Glomerular endothelial cell (primary cell): ENCODE measurements around the gene NEDD4. TPM values are rescaled to one million over a fixed set of nuclear protein-coding genes. Genes with fewer than 3 reads are reported as not detected.
"Not testable (repeated sequence)": the region's sequence is repeated elsewhere in the genome, so short reads cannot be mapped to it uniquely, and the experiment has no call there.

Experiments
- DNase-seq: peaks from one replicate; pipeline ENCODE4 v3.0.0-alpha.2; 2011; ENCODE audit warnings: low read depth, low spot score; ENCODE audit errors: extremely low read depth
- total RNA-seq: library from RNA; depleted of rRNA; stranded (reverse); fragments of >200 nt; gene quantifications from 2 replicates; pipeline ENCODE4 v1.2.3, GENCODE V29; 2015

Gene NEDD4
- total RNA-seq, 1 donor from 2014 or later: 39.3 TPM

DNA sequence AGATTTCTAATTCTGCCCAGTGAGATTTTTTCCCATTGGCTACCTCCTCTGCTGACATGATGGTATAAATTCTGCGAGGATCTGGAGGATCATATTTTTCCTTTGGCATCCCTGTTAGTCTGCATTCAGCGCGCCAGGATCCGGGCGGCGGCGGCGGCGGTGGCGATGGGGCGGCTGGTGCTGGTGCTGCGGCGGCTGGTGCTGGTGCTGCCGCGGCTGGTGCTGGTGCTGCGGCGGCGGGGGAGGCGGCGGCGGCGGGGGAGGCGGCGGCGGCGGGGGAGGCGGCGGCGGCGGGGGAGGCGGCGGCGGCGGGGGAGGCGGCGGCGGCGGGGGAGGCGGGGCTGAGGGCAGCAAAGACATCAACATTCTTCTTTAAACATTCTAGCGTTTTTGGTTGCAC lies 13.6 kb upstream of the NEDD4 start:
- not testable (repeated sequence) for DNase-seq

DNA sequence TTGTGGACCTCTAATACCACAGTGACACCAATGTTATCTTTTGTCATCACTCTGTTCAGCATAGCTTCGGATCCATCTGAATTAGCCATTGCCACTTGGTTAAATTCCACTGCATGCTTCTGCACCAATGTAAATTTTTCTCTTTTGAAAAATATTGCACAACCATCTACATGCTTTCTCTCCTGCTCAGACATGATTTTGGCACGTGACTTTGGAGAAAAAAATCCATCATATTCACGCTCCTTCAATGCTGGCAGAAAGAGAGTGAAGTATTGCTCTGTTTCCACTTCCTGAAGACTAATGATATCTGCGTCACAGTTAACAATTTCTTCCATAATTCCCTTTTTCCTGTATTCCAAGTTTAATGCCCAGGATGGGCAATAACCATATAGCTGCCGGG lies 13.0 kb upstream of the NEDD4 start:
- DNase-seq: not testable (repeated sequence)

DNA sequence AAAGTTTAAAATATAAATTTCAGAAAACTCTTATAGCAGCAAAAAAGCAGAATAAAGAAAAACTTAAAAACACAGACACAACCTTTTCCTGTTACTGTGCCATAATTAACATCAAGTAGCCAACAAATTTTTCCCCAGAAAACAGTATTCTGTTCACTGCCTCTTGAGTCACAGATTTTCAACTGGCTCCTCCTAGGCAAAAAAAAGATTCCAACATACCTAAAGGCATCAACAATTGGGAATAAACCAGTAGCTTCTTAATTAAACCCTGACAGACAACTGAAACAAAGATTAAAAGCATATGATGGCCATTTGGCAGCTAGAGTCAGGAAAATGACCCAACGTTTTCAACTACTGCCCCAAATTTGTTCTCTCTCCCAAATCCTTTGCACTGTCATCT lies 10.9 kb upstream of the NEDD4 start:
- not testable (repeated sequence) for DNase-seq

DNA sequence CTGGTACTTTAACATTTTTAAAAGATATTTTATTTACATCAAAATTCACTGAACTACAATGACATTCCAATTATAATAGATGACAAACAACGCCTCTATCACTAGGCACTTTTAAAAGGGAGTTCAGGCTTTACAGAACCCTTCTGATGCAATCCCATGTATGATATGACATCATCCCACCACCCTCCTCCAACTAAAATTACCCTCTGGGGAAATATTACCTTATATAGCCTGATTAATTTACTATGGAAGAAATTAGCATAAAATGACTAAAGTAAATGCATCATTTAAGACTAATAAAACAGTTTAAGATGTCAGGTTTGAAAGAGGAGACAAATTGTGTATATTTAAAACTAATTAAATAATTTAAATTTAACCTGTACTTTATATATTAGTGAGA lies 10.4 kb upstream of the NEDD4 start:
- not testable (repeated sequence) for DNase-seq

DNA sequence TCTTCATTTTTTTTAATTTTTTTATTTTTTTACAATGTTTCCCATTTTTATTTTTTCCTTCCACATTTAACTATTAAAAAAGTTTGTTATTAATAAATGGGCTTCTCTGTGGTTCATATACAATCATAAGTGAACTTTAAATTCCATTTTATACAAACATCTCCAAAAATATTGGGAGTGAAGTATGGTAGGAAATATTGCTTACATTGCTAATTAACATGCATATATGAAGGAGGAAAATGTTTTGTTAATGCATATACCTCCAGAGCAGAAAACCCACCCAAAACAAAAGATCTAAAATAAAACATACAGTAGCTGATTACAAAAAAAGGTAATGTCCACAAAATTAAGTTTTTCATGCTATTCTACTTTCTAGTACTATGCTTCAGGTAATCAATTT lies 9.9 kb upstream of the NEDD4 start:
- DNase-seq: not testable (repeated sequence)

DNA sequence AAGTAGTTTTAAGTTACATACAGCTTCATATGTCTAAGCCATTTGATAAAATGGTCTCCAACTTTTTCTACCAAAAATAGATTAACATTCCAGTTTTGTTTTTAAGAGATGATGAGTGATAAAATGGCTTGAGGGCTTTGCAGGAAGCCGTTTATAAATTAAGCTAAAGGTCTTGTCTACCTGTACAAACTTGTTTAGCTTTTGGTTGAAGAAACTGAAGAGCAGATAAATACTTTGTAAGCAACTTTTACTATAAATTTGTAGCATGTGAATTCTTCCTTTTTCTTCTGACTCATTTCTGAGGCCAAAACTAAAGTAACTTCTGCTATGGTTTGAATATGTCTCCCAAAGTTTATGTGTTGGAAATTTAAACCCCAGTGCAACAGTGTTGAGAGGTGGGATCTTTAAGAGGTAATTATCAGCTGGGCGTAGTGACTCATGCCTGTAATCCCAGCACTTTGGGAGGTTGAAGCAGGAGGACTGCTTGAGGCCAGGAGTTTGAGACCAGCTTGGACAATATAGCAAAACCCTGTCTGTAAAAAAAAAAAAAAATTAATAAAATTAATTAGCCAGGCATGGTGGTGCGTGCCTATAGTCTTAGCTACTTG lies 8.2 kb upstream of the NEDD4 start:
- DNase-seq: no peak

DNA sequence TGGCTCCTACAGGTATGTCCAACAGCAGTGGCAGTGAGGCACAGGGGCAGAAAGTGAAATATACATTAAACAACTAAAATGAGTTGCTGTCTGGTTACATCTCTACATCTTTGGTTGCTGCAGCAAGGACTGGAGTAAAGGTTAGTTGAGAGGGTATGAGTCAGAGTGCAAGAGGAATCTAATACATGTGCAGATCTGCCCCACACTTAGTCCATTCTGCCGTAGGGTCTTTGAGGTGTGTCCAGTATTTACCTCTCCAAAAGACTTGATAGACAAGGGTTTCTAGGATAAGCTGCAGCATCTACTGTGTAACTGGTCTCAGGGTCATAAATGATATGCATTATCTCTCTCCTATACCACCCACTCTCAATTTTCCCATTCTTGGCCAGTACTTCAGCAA lies 6.2 kb upstream of the NEDD4 start:
- DNase-seq: no peak

DNA sequence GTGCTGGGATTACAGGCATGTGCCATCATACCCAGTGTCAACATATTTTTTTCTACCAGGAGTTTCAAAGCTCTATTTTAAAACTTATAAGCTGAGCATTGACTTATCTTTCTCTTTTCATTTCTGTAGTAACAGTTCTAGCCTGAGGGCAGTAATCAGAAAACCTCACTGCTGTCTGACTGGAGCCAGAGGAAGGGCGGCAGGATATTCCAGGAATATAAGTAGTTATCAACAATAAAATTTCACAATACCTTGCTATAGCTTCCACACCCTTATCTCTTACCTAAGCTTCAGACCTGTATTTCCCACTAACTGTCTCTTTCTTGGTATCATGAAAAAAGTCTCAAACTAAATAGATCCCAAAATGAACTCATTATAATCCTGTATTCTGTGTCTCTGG lies 5.1 kb upstream of the NEDD4 start:
- no peak for DNase-seq

DNA sequence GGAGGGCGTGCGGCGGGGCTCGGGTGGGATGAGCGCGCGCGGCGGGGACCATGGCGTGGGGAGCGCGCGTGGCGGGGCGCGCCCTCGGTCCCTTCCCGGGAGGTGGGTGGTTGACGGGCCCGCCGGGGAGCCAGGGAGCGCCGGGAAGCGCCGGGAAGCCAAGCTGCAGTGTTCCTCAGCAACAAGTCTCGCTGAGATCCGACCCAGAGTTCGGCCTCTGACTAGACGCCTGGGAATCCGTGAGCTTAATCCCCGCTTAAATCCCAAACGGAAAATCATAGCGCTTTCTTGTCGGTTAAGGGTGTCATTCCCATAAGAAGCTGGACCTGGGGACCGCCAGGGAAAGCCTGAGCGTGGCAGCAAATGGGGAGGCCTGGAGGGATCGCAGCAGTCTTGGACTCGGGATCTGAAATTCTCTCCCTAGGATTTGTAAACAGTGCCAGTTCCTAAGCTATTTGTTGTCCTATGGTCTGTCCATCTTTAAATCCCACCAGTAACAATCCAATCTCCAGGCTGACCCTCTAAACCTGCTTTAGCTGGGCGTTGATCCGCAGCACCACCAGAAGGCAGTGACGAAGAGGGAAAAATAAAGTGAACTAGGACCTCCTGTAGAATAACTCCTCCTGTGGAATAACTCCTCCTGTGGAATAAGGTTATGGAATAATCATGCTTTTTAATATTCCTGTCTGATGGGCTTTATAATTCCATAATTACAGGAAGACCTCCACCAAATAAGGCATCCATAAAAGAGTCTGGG lies 570 bp upstream of the NEDD4 start:
- no peak for DNase-seq

DNA sequence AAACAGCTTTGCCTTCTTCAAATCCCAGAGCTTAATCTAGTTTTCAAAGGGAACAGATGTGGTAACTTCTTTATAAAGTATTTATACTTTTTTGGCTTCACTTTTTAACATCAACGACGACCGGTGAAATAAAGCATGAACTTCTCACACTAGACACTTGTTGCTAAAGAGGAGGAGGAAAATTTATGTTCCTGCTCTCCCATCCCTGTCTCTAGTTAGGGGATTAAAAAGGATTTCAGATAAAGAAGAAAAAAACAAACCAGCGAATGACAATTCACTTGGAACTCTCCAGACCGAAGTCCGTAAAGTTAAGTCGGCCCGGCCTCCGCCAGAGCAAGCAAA lies 672 bp downstream of the NEDD4 start:
- no peak for DNase-seq

DNA sequence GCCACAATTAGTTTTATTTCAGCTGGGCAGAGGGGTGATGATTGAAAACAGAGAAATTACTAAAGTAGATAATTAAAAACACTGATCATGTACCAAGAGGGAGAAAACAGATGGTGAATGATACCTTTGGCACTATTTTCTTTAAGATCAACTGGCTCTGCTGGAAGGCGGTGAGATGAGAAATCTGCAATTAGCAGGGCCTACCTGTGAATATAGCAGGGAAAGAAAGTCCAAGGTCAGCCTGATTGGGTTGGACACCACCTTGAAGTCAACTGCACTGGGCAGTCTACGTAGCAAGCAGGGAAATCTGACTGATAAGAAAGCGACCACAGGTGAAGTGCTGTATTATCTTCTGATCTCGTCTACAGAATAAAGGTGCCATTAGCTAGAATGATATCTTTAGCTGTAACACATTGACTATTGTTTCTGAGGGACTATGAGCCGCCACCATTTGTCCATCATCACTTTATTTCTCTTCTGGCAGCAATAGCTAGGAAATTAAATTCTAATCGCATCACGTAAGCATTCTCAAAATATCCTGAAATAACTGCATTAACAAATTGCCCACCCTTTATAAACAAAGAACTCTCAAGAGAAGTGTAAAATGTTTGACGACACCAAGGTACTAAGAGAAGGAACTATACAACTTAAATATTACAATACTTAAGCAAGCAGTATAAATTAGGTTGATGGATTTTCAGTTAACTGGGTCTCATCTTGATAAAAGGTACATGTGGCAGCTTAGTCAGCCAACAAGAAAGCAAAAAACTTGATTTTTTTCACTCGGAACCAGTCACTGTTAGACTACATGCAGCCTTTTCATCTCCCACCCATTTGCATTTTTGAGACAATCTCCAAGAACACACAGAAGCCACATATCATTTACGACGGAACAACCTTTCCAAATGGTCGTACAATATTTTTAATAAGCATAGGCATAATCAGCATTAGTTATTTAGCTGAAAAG lies 1.3 kb downstream of the NEDD4 start:
- no peak for DNase-seq

DNA sequence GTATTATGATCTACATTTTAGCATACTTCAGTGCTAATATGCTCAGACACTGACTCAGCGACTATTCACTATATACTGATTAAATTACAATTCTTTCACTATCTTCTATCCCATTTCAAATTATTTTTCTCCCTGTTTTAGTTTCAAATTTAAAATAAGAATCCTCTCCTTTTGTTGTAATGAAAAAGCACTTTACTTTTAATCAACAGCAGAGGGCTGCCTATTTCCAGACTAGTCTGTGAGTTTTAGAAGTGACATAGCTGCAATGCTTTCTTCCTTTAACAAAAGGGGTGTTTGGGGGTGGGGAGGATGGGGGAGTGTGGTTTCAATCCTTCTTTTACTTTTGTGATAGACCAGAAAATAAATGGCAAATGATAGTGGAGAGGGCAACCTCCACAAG lies 2.4 kb downstream of the NEDD4 start:
- no peak for DNase-seq

DNA sequence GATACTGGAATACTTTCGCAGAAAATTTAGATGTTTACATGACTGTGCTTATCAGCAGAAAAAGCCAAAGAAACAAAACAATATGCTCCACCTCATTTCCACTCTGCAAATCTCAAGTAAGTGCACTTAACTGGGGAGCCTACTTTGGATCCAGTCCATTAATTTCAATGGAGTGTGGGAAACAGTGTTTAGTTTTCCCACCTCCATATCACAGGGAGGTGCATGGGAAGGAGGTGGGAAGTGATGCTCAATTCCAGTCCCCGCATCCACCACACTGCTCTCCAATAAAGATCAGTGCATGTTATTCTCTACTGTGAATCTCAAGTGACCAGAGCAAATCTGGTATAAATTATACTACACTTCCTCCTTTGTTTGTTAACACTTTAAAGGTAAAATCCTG lies 2.9 kb downstream of the NEDD4 start:
- no peak for DNase-seq

DNA sequence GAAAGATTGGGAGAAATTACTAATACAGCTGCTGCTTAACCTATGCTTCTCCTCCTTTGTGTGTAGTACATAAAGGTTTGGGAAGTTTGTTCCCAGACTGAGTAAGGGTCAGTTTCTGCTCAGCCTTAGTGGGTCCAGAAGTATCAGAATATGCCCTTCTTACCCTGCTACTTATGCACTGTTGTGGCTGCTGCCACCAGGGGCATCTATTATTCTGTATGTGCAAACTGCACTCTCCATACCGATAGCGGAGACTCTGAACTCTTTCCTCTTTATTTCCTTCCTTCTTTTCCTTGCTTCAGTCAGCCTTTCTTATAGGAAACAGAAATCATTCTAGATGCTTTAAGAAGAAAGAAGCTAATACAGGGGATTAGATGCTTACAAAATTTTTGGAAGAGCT lies 4.0 kb downstream of the NEDD4 start:
- no peak for DNase-seq

DNA sequence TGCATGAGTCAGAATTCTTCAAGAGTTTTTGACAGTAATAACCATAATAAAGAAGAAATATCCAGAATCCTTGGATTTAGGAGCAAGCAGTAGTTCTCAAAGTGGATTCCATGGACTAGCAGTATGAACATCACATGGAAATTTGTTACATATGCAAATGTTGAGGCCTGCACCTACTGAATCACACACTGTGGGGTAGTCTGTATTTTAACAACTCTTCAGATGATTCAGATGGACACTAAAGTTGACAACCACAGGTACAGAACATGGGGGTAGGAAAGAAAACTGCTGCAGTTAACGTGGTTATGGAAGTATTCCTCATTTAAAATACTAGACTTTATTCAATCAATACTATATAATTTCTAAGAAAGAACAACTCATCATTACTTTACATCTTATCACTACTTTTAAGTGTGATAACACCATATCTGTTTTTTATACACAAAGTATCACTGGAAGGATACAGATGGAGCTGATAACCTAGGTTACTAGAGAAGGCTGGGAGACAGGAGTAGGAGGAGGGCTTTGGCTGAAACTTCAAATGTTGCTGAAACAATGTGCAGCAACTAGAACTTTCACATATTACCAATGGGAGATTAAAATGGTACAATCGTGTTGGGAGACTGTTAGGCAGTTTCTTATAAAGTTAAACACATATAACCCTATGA lies 11.7 kb downstream of the NEDD4 start:
- no peak for DNase-seq

DNA sequence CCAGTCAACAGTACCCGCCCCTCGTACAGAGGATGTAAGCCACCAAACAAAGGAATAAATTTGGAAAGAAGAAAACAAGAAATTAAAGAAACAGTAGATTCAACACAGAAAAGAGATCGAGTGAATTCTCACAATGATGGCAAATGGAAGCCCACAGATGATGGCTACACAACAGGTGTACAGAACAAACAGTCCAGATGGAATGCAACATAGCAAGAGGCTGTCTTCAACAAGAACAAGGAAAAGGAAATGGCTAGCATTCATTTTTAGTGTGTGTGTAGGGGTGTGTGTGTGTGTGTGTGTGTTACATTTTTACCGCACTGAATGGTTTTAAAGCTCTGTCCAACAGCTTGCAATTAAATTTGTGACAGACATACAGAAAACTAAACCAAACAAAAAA lies 12.9 kb downstream of the NEDD4 start:
- DNase-seq: no peak

DNA sequence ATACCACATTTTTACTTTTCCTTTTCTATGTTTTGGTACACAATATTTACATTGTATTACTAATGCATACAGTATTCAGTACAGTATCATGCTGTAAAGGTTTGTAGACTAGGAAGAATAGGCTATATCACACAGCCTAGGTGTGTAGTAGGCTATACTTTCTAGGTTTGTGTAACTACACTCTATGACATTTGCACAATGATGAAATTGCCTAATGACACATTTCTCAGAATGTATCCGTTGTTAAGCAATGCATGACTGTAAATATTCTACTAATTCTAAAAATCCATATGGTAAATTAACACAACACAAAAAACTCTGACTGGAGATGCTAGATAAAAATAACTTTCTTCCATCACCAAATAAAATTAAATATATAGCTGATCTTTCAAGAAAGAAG lies 16.2 kb downstream of the NEDD4 start:
- DNase-seq: no peak

DNA sequence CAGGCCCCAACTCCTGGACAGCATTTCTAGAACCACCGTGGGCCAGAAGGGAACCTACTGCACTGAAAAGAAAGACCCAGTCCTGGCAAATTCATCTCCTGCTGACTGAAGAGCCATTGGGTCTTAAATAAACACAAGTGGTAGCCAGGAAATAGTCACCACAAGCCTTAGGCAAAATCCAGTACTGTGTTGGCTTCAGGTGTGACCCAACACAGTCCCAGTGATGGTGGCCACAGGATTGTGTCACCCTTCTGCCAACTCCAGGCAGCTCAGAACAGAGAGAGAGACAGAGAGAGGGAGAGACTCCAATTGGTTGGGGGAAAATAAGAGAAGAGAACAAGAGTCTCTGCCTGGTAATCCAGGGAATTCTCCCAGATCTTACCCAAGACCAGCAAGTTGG lies 23.1 kb downstream of the NEDD4 start:
- DNase-seq: no peak

DNA sequence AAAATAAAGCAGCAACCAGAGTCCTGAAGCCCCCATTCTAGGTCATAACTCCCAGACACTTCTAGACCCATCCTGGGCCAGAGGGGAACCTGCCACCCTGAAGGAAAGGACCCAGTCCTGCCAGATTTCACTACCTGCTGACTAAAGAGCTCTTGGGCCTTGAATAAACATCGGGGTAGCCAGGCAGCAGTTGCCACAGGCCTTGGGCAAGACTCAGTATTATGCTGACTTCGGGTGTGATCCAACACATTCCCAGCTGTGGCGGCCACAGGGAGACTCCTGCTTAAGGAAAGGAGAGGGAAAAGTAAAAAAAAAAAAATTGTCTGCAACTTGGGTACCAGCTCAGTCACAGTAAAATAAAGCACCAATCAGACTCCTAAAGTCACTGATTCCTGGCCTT lies 23.8 kb downstream of the NEDD4 start:
- DNase-seq: no peak

DNA sequence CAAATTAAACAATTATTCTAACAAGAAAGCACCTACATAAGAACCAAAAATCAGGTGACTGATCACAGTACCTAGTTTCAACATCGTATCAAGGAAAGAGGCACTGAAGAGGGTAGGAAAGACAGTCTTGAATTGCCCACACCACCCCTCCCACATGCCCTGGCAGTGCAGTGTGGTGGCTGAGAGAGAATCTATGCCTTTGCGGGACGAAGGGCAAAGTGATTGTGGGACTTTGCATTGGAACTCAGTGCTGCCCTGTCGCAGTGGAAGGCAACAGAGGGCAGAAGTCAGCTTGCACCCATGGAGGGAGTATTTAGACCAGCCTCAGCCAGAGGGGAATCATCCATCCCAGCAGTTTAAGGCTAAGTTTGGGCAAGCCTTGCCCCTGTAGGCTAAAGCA lies 24.5 kb downstream of the NEDD4 start:
- no peak for DNase-seq

DNA sequence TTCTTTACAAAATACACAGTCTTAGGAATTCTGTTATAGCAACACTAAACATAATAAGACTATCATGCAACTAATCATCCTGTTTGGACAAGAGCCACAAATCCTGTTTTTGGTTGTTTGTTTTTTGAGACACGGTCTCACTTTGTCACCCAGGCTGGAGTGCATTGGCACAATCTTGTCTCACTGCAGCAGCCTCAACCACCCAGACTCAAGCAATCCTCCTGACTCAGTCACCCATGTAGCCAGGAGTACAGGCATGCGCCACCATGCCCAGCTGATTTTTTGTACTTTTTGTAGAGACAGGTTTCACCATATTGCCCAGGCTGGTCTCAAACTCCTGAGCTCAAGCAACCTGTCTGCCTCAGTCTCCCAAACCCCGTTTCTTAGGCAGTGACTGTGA lies 28.3 kb downstream of the NEDD4 start:
- no peak for DNase-seq
